Stimulated activated CD8-positive, alpha-beta memory T cell treated with anti-CD3 and anti-CD28 coated beads, Interleukin-4, amount 100 ng/mL, for 24 hours (primary cell): ENCODE results near the gene DVL3.

ENCODE experiments used
- DNase-seq: peaks from one replicate; pipeline ENCODE4 v3.0.0-alpha.2; 2020; ENCODE audit warnings: low read depth

The DVL3 gene

DNA sequence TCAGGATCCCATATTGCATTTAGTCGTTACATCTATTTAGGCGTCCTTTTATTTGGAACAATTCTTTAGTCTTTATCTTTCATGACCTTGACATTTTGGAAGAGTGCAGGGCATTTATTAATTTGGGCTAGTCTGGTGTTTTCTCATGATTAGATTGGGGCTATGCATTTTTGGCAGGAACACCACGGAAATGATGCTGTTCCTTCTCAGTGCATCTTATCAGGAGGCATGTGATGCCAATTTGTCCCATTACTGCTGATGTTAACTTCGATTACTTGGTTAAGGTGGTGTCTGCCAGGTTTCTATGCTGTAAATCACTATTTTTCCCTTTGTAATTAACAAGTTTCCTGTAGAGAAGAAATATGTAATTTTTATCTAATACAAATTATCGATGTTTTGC is 56.1 kb downstream of the DVL3 start:
- no peak for DNase-seq

DNA sequence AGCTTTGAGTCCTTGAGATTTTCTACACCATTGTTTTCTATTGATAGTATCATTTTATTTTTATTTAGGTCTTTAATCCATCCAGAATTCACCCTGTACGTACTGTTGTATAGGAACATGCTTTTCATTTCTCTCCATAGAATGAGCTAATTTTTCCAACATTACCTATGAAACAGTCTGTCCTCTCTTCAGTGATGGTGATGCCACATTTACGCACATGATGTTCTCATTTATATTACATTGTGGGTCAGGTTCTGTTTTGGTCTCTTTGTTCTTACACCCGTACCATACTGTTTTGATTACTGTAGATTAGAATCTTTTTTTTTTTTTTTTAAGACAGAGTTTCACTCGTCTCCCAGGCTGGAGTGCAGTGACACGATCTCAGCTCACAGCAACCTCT is 56.5 kb downstream of the DVL3 start:
- DNase-seq, result no peak

DNA sequence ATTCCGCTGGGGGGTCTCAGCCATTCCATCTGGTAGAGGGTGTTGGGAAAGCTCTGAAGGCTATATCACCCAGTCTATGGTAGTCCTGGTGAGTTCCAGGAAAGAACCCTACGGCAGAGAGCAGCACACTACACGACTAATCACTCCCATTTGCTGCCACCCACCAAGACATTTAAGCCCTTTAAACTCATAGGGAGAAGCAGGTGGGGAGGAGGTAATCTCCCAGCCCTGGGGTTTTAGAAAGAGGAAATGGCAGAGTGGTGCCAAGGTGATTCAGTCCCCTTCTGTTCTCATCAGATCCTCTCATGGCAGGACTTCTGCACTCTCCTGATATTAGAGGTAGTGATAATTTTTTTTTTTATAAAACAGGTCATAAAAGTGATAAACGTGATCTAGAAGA is 63.6 kb downstream of the DVL3 start:
- no peak for DNase-seq

DNA sequence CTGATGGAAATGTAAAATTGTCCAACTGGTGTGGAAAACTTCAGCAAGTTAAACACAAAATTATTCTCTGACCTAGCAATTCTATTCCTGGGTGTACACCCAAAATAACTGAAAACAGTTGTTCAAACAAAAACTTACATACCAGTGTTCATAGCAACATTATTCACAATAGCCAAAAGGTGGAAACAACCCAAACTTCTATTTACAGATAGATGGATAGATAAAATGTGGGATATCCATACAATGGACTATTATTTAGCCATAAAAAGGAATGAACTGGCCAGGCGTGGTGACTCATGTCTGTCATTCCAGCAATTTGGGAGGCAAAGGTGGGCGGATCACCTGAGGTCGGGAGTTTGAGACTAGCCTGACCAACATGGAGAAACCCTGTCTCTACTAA is 67.3 kb downstream of the DVL3 start:
- DNase-seq, result no peak
